Measurements from ENCODE around the gene SSTR3.
"Not testable (repeated sequence)": the region's sequence is repeated elsewhere in the genome, so short reads cannot be mapped to it uniquely, and the experiment has no call there.

SSTR3 gene

DNA sequence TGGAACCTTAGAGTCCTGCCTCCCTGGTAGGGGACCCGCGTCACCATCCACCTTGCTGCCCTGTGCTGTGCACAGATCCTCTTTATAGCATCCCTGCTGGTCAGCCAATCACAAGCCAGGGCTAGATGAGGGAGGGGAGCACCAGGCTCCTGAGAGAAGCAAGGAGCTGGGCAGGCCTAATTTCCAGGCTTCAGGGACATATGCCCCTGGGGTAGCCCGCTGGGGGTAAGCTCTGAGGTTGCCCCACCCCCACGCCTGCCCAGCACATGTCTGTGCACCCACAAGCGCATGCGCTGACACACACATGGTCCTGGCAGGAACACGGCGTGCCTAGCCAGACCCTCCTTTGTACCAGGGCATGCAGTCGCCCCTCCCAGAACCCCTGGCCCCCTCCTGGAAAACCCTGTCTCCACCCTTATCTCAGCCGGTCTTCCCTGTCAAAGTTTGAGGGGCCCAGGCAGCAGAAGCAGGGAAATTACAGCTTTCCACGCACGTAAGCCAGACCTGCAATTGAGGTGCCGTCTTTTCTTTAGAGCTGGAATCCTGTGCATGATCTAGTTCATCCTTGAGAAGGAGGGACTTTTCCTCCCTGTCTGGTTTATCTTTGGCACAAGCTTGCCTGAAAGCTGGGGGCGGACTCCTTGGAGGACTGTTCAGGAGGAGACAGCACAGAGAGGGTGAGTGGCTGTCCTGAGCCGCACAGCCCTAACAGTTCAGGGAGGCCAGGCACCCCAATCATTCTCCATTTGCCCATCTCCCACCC, 2.1 kb downstream of the SSTR3 start:
- no peak for DNase-seq (ENCODE audit: low spot score)

- no peak for DNase-seq (ENCODE audit: low spot score)
Observed at GRCh38 chr22:37209140-37209845, 3.0 kb downstream of the SSTR3 start.

- DNase-seq (ENCODE audit: low spot score), result no peak
Observed at GRCh38 chr22:37208401-37209139, 3.7 kb downstream of the SSTR3 start.

DNA sequence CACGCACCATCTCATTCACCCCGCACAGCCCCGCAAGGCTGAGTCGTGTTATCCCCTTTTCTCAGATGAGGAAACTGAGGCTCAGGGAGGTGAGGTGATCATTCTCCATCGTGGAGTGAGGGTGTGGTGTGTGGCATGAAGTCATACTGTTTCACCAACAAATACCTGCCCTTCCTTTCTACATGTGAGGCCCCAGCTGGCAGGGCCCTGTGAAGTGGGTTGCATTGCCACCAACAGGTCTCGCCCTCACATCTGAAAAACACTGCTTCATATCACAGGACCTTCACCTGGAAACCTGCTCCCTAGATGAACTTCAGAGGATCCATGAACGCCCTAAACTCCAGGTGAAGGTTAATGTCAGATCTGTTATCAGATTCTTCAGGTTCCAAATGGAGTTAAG, 4.3 kb downstream of the SSTR3 start:
- no peak for DNase-seq (ENCODE audit: low spot score)

DNA sequence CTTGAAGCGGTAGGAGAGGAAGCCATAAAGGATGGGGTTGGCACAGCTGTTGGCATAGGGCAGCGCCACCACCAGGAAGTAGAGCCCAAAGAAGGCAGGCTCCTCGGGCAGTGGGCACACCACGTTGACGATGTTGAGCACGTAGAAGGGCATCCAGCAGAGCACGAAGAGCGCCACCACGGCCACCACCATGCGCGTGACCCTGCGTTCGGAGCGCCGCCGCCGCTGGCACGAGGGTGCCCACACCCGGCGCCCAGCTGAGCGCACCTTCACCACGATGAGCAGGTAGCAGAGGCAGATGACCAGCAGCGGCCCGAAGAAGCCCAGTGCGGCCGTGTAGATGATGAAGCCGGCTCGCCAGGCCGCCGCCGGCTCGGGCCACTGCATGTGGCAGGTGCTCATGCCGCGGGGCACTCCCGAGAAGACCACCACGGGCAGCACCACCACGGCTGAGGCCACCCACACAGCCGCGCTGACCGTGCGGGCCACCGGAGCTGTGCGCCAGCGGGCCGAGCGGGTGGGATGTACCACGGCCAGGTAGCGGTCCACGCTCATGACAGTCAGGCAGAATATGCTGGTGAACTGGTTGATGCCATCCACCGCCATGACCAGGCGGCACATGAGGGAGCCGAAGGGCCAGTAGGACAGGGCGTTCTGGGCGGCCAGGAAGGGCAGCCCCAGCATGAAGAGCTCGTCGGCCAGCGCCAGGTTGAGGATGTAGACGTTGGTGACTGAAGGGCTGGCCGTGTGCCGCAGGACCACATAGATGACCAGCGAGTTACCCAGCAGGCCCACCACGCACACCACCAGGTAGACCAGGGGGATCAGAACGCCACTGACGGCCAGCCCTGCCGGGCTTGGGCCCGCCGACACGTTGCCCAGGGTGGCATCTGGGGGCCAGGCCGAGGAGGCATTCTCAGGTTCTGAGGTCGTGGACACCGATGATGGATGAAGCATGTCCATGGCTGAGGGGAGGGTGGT, 5.1 kb downstream of the SSTR3 start:
- no peak for DNase-seq (ENCODE audit: low spot score)

- no peak for DNase-seq (ENCODE audit: low spot score)
Observed at GRCh38 chr22:37206118-37206840, 6.0 kb downstream of the SSTR3 start.

DNA sequence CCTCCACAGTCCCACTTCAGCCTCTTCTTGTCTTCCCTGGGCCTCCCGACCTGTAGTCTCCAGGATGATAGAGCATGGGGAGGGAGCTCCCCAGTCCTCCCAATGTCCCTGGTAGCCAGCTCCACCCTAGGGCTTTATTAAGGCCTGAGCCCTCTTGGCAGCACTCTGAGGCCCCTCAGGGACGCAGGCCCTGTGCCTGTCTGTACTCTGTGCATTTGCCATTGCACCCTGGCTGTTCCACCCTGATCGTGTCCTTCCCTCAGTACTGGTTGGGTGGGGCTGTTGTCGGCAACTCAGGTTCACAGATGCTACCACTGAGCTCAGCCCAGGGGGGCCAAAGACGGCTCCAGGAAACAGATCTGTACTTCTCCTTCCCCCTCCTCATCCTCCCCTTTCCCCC, 7.2 kb downstream of the SSTR3 start:
- no peak for DNase-seq (ENCODE audit: low spot score)

GRCh38 chr22:37204045-37204655, 8.1 kb downstream of the SSTR3 start:
- DNase-seq (ENCODE audit: low spot score), result no peak

DNA sequence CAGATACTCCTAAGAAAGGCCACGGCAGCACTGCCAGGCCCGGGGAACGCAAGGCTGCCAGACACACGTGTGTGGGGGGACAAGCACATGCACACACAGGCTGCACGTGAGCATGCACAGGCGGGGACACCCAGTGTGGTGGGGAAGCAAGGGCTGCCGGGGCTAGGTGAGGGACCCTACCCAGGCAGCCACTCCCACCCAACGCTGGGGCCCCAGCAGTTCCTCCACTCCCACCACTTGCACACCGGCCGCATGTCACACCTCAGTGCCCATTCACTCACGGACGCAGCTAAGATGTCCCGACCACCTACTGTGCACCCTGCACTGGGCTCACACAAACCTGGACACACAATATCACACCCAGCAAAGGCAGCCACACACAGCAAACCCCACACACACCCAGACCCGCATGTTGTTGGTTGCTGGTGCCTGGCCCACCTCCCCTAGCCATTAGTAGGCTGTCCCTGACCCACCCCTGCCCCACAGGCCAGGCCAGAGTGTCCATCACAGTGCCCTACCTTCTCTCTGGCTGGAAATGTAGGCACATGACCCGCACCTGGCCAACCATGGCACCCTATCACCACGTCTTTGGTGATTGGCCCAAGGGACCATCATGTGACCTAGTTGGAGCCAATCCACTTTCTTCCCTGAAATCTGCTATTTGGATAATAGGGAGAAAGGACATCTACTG, 8.8 kb downstream of the SSTR3 start:
- DNase-seq (ENCODE audit: low spot score), result no peak

- DNase-seq (ENCODE audit: low spot score), result no peak
Observed at GRCh38 chr22:37202716-37203115, 9.6 kb downstream of the SSTR3 start.

- DNase-seq (ENCODE audit: low spot score), result no peak
Observed at GRCh38 chr22:37202001-37202555, 10.2 kb downstream of the SSTR3 start.

DNA sequence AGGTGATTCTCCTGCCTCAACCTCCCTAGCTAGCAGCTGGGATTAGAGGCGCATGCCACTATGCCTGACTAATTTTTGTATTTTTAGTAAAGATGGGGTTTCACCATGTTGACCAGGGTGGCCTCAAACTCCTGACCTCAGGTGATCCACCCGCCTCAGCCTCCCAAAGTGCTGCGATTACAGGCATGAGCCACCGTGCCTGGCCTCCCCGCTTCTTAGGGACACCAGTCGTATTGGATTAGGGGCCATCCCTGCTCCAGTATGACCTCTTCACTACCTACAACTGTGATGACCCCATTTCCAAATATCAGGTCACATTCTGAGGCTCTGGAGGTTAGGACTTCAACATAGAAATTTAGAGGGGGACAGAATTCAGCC, 10.8 kb downstream of the SSTR3 start:
- DNase-seq (ENCODE audit: low spot score), result not testable (repeated sequence)

DNA sequence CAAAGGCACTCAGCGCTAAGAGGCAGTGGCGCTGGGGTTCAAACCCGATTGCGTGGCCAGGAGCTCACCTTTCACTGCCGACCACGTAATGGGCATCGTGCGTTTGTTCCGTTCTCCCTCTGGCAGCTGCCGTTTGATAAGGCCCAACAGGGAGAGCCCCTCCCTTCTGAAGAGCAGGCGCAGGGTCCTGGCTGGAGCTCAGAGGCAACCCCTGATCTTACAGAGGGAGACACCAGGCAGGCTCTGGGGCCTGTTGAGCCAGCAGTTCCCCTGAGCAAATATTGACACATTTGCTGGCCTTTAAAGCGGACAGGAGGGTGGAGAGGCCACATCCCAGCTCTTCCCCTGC, 12.5 kb downstream of the SSTR3 start:
- DNase-seq (ENCODE audit: low spot score), result no peak

GRCh38 chr22:37199103-37199759, 13.0 kb downstream of the SSTR3 start:
- DNase-seq (ENCODE audit: low spot score), result peak; percentile 98

DNA sequence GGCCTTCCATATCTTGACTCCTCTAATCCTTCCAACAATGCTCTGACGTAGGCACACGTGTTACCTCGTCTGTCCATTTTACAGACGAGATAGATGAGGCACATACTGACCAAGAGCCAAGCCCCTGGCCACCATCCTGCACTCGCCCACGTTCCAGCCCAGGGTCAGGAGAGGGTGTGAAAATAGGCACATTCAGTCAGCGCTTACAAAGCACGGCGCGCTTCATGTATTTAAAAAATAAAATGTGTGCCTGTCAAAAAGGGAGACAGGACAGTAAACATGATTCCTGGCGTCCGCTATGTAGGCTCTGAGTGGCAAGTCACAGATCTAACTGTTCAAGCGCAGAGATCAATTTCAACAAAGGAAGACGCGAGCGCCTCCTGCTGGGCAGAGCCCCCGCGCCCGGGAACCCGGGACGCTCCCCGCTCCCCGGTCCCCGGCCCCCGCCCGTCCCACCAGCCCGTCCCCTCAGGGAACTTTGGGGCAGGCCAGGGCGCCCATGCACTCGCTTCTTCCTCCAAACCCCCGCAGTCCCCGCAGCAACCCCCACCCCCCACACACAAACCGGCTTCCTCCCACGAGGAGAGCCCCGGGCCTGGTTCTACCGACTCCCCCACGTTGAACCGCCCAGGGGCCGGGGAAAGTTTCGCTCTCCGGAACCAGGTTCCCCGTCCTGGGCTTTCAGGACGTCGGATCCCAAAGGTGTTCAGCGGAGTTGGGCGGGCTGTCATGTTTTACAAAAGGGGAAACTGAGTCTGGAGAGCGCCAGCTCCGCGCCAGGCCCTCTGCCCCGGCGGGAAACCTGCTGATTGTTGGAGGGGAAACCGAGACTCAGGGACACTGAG, 13.8 kb downstream of the SSTR3 start:
- peak; percentile 87 for DNase-seq (ENCODE audit: low spot score)

- peak; percentile 64 for DNase-seq (ENCODE audit: low spot score)
Observed at GRCh38 chr22:37197451-37198257, 14.6 kb downstream of the SSTR3 start.
